NCI-H526 (cell line): ENCODE measurements around the gene MYO3B.
"Not testable (repeated sequence)": the region's sequence is repeated elsewhere in the genome, so short reads cannot be mapped to it uniquely, and the experiment has no call there.

Experiments used
- DNase-seq, 2 experiments: peaks; one replicate each; lab custom pipeline; 2025; lab: John Stamatoyannopoulos, UW

MYO3B gene

GRCh38 chr2:170263728-170264521 lies 86.0 kb downstream of the MYO3B start:
- not testable (repeated sequence) for DNase-seq

- no peak for DNase-seq
These were observed 86.5 kb downstream of the MYO3B start for GRCh38 chr2:170264522-170264860.

GRCh38 chr2:170264865-170265264 lies 86.9 kb downstream of the MYO3B start:
- DNase-seq, result no peak

- DNase-seq, result no peak
These were observed 87.4 kb downstream of the MYO3B start for GRCh38 chr2:170265321-170265720.

GRCh38 chr2:170266358-170266757 lies 88.4 kb downstream of the MYO3B start:
- DNase-seq, result no peak

GRCh38 chr2:170267071-170267470 lies 89.1 kb downstream of the MYO3B start:
- DNase-seq, result no peak

- no peak for DNase-seq
These were observed 92.4 kb downstream of the MYO3B start for GRCh38 chr2:170270278-170270864.

- no peak for DNase-seq
These were observed 93.4 kb downstream of the MYO3B start for GRCh38 chr2:170271340-170271739.

- DNase-seq, result no peak
These were observed 98.1 kb downstream of the MYO3B start for GRCh38 chr2:170276056-170276455.

GRCh38 chr2:170276925-170277629 lies 99.1 kb downstream of the MYO3B start:
- DNase-seq, result peak in 1 of 2 experiments; percentile 2

- no peak for DNase-seq
These were observed 100.0 kb downstream of the MYO3B start for GRCh38 chr2:170277951-170278350.

GRCh38 chr2:170279615-170280014 lies 101.7 kb downstream of the MYO3B start:
- not testable (repeated sequence) for DNase-seq

GRCh38 chr2:170282851-170283250 lies 104.9 kb downstream of the MYO3B start:
- no peak for DNase-seq

- DNase-seq, result peak; percentile 27 to 52
These were observed 106.3 kb downstream of the MYO3B start for GRCh38 chr2:170284205-170284604.

- DNase-seq, result no peak
These were observed 110.9 kb downstream of the MYO3B start for GRCh38 chr2:170288859-170289258.

GRCh38 chr2:170291474-170291873 lies 113.5 kb downstream of the MYO3B start:
- DNase-seq, result no peak

GRCh38 chr2:170292415-170292814 lies 114.5 kb downstream of the MYO3B start:
- no peak for DNase-seq

- DNase-seq, result no peak
These were observed 119.5 kb downstream of the MYO3B start for GRCh38 chr2:170297496-170297895.

GRCh38 chr2:170298115-170298514 lies 120.2 kb downstream of the MYO3B start:
- no peak for DNase-seq

- DNase-seq, result no peak
These were observed 121.0 kb downstream of the MYO3B start for GRCh38 chr2:170298861-170299429.

GRCh38 chr2:170300993-170301392 lies 123.0 kb downstream of the MYO3B start:
- DNase-seq, result no peak

- DNase-seq, result no peak
These were observed 123.7 kb downstream of the MYO3B start for GRCh38 chr2:170301626-170302025.

GRCh38 chr2:170305711-170306110 lies 127.8 kb downstream of the MYO3B start:
- DNase-seq, result no peak
